Activated T-cell treated with anti-CD3 and anti-CD28 coated beads for 1 hour (primary cell): ENCODE measurements around the gene SLC2A5.

Experiments
- DNase-seq: peaks from one replicate; pipeline ENCODE4 v3.0.0-alpha.2; 2020; ENCODE audit warnings: low read depth

Gene SLC2A5

DNA sequence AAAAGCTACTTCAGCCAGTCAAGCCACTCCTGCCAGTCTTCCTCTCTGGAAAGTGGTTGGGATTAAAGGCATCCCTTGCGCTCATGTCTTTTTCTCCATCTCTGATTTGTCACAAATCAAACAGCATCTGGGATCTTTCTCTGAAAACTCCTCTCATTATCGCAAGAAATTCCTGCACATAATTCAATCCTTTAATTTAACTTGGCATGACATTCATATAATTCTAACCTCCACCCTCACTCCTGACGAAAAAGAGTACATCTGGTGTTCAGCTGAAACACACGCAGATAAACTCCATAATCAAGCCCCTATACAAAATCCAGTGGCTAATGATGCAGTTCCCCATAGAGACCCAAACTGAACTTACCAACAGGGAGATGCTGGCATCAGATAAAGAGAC lies 19.4 kb upstream of the SLC2A5 start:
- no peak for DNase-seq

DNA sequence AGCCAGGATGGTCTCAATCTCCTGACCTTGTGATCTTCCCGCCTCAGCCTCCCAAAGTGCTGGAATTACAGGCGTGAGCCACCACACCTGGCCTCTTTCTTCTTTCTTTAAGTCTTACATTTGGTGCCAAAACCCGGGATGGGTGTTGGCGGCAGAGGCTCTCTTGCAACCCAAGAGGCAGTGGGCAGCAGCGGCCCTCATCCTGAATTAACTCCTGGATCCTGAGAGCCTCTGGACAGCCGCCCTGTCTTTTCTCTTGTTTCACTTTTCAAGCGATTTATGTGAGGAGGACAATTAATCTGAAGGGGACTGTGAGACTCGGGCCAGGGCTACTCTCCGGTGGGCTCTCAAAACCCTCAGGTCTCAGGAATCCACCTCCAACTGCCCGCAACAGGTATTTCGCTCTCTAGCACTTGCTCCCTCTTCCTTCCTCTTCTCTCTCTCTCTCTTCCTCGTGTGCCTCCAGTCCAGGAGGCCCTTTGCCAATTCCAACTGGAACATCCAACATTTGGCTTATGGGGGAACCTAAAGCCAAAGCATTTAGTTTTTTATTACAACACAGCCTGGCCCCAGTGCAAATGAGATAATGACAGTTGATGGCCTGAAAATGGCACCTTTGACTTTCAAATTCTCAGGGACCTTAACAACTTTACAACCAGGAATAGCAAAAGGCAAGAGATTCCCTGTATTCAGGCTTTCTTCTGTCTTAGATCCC lies 18.1 kb upstream of the SLC2A5 start:
- no peak for DNase-seq

GRCh38 chr1:9086796-9087195 lies 17.4 kb upstream of the SLC2A5 start:
- no peak for DNase-seq

- no peak for DNase-seq
These were observed 16.6 kb upstream of the SLC2A5 start for GRCh38 chr1:9086045-9086444.

- DNase-seq, result no peak
These were observed 16.0 kb upstream of the SLC2A5 start for GRCh38 chr1:9085306-9085940.

DNA sequence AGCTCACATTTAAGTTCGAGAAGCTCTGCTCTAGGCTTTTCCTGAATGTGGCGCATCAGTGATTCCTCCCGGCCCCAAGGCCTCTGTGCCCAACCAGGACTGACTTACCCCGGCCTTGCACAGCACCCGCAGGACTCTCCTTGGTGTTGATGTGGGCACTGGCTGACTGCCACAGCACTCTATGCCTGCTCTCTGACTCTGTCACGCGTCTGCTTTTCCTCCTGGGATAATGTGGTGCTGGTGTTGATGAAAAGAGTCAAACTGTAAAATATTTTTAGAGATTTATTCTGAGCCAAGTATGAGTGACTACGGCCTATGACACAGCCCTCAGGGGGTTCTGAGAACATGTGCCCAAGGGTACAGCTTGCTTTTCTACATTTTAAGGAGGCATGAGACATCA lies 15.5 kb upstream of the SLC2A5 start:
- no peak for DNase-seq

DNA sequence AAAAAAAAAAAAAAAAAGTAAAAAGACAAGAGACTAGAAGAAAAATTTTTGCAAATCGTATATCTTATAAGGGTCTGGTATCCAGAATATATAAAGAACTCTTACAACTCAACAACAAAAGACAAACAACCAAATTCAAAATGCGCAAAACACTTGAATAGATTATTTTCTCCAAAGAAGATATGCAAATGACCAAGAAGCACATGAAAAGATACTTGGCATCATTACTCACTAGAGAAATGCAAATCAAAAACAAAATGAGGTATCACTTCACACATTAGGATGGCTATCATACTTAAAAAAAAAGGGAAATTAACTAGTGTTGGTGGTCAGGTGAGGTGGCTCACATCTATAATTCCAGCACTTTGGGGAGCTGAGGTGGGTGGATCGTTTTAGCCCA lies 12.0 kb upstream of the SLC2A5 start:
- DNase-seq, result no peak

- DNase-seq, result no peak
These were observed 11.4 kb upstream of the SLC2A5 start for GRCh38 chr1:9080705-9081291.

DNA sequence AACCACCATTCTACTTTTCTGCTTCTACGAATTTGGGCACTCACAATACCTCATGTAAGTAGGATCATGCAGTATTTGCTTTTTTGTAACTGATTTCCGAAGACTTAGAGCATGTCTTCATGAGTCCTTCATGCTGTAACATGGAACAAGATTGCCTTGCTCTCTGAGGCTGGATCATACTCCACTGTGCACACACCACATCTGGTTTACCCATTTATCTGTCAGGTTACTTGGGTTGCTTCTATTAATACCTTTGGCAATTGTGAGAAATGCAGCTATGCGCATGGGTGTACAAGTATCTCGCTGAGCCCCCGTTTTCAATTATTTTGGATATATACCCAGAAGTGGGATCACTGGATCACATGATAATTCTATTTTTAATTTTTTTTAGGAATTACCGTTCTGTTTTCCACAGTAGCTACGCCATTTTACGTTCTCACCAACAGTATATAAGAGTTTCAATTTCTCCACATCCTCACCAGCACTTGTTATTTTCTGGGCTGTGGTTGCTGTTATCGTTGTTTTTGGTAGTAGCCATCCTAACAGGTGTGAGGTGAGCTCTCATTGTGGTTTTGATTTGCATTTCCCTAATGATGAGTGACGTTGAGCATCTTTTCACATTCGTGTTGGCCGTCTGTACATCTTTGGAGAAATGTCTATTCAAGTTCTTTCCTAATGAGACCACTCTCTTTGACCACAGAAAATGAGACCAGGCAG lies 10.7 kb upstream of the SLC2A5 start:
- DNase-seq, result no peak

DNA sequence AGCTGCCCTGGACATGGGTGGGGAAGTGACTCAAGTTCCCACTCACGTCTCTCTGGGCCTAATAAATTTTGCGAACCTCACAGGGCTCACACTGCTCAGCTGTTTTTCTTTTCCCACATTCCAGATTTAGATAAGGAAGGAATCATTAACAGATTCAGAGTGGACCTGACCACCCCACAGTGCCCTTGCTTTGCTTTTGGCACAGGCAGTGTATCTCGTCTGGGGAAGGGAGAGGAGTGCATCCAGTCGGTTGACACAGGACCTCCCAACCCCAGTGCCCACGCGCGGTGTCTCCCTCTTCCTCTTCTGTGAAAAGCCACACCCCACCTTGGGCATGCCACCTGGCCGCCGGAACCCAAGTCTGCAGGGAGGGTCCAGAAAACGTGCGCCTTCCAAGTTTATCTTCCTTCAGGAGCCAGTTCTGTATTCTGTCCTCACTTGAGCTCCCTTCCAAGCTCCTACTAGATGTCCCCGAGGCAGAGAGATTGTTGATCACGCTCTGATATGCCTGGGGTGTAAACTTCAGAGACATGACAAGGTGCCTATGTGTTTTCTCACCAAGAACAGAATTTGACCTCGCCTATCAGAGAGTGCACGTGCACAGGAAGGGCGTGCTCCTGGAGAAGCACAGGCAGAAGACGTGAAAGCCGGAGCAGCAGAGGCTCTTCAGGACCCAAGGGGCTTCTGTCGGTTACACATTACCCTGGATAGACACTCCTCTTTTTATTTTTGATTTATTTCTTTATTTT lies 9.5 kb upstream of the SLC2A5 start:
- DNase-seq, result no peak

DNA sequence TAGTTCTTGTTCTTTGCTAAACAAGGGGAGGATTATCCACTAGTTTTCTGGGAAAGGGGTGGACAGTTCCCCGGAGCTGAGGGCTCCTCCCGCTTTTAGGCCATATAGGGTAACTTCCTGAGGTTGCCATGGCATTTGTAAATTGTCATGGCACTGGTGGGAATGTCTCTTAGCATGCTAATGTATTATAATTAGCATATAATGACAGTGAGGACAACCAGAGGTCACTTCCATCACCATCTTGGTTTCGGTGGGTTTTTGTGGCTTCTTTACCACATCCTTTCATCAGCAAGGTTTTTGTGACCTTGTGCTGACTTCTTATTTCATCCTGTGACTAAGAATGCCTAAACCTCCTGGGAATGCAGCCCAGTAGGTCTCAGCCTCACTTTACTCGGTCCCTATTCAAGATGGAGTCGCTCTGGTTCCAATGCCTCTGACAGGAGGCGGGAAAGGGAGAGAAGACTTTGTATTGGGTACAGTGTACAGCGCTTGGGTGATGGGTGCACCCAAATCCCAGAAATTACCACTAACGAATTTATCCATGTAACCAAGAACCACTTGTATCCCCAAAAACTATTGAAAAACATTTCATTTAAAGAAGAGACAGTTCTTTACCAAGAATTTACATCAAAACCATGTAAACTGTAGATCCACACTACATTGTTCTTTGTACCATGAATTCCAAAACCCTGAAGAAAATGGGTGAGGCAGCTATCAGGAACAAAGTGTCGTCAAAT lies 8.7 kb upstream of the SLC2A5 start:
- DNase-seq, result no peak

DNA sequence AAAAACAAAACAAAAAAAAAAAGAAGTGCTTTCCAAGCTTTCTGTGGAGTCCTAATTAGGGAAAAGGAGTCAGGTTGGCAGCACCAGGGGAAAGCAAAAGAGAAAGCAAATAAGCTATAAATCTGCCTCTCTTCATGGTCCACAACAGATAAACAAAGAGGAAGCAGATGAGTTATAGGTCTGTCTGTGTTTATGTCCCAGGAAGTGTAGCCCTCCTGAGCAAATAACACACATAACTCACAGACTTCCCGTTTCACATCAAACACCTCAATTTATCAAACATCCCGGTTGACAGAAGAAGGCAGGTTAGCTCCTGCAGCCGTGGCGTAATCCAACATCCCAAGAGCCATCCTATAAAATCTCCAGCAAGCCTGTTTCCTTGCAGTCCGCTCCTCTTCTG lies 5.6 kb upstream of the SLC2A5 start:
- DNase-seq, result no peak

GRCh38 chr1:9073143-9073542 lies 3.7 kb upstream of the SLC2A5 start:
- DNase-seq, result no peak

- no peak for DNase-seq
These were observed 2.3 kb upstream of the SLC2A5 start for GRCh38 chr1:9071554-9072235.

GRCh38 chr1:9070486-9070885 lies 1.1 kb upstream of the SLC2A5 start:
- DNase-seq, result no peak

- no peak for DNase-seq
These were observed 482 bp downstream of the SLC2A5 start for GRCh38 chr1:9068981-9069325.

DNA sequence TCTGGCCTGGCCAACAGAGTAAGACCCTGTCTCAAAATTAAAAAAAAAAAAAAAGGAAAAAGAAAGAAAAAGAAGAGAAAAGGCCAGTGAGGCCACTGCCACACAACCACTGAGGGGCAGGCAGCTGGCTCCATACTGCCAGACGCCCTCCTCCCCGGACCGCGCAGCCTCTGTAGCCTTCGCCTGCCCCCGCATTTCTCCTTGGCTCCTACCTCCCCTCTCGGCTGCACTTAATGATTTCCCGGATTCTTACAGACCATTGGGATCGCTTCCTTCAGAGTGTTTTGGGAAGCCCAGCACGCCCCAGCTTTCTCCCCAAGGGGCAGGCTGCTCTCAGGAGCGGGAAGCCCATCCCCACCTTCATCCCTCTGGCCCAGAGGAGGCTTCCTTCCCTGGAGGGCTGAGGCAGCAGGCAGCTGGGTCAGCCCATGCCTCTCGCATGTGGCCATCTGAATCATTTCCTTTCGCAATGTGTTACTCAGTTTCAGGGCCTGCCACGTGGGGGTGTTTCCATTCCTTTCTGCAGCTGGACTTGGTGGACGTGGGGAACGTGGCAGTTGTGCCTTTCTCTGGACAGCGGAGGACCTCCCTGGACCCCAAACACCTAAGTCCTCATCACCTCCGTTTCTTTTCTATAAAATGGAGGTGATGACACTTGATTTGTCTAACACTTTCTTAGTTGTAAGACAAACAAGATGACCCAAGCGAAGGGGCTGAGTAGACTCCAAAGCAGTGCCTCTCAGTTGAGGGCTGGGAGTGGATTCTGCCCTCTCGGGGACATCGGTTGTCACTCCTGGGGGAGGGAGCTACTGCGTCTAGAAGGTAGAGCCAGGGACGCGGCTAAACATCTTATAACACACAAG lies 2.3 kb downstream of the SLC2A5 start:
- DNase-seq, result no peak

DNA sequence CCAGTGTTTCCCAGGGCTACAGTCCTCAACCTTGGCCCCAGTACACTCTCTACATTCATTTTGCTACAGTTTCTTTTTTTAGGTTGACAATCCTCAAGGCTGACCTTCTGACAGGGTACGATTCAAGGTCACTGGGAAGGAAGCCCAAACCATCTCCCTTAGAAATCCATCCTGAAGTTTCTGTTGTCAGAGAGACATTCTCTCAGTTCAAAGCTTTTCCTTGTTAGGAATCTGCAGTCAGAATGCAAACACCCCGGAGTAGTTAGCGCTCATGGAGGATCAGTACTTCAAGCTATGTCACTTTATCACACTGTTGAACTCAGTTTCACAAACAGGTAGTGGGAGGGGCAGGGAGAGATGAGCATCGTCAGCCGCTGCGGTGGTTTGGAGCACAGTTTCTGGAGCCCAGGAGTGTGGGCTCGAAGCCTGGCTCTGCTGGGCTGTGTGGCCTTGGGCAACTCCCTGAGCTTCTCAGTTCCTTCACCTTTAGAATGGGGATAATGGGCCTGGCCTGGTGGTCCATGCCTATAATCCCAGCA lies 4.2 kb downstream of the SLC2A5 start:
- DNase-seq, result no peak

DNA sequence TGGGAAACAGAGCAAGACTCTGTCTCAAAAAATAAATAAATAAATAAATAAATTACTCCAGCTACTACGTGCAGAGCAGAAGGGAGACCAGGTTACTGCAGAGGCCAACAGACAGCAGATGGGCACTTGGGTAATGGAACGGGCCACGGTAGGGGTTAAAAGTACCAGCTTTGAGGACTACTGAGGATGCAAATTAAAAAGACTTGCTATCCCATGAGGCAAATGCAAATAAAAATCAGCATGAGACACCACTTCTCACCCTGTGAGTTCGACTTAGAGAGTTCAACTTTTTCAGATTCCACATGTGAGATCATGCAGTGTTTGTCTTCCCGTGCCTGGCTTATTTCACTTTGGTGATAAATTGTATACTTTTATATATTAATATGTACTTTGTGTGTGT lies 6.6 kb downstream of the SLC2A5 start:
- no peak for DNase-seq

GRCh38 chr1:9062021-9062471 lies 7.4 kb downstream of the SLC2A5 start:
- no peak for DNase-seq
